ENCODE measurements around the gene VCX.

DNA sequence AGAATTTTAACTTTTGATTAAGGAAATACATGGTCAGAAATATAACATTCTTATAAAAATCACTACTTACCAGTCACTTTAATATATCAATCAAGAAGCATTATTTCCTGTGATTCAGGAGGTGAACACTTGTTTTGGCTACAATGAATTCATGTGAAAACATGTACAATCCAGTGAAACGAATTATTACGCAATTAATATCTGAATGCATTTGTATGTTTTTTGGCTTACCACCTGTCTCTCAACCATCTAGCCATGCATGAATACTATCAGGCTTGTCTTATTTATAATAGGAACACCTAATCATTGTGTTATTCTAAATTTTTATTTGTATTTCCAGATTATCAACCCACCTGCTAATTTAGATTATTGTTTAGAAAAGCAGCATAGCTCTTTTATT is 44.6 kb upstream of the VCX start:
- TF ChIP-seq, protein P1, sequence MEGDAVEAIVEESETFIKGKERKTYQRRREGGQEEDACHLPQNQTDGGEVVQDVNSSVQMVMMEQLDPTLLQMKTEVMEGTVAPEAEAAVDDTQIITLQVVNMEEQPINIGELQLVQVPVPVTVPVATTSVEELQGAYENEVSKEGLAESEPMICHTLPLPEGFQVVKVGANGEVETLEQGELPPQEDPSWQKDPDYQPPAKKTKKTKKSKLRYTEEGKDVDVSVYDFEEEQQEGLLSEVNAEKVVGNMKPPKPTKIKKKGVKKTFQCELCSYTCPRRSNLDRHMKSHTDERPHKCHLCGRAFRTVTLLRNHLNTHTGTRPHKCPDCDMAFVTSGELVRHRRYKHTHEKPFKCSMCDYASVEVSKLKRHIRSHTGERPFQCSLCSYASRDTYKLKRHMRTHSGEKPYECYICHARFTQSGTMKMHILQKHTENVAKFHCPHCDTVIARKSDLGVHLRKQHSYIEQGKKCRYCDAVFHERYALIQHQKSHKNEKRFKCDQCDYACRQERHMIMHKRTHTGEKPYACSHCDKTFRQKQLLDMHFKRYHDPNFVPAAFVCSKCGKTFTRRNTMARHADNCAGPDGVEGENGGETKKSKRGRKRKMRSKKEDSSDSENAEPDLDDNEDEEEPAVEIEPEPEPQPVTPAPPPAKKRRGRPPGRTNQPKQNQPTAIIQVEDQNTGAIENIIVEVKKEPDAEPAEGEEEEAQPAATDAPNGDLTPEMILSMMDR (IDR thresholded peaks at IDR 0.05; ENCODE audit: low read depth, low read length), result no peak
- TF ChIP-seq, protein P2, sequence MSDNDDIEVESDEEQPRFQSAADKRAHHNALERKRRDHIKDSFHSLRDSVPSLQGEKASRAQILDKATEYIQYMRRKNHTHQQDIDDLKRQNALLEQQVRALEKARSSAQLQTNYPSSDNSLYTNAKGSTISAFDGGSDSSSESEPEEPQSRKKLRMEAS (IDR thresholded peaks at IDR 0.05; ENCODE audit: low read depth, low read length), result no peak

Data from NB4 (cell line).